HG03469 (cell line): ENCODE measurements around the gene CEBPB.
"Not testable (repeated sequence)": the region's sequence is repeated elsewhere in the genome, so short reads cannot be mapped to it uniquely, and the experiment has no call there.

ENCODE experiments used
- ATAC-seq: cut with Tn5 transposase; IDR thresholded peaks from one replicate; pipeline ENCODE4 v1.9.1; 2021; ENCODE audit warnings: mild to moderate bottlenecking, moderate library complexity, moderate number of reproducible peaks; ENCODE audit not compliant: unreplicated experiment

Gene CEBPB

GRCh38 chr20:50192364-50193198 lies 2.0 kb downstream of the CEBPB start:
- ATAC-seq, result no peak

- no peak for ATAC-seq
Measured at GRCh38 chr20:50193199-50193835, 2.7 kb downstream of the CEBPB start.

GRCh38 chr20:50193836-50194421 lies 3.3 kb downstream of the CEBPB start:
- ATAC-seq, result no peak

- no peak for ATAC-seq
Measured at GRCh38 chr20:50194422-50194830, 3.8 kb downstream of the CEBPB start.

- no peak for ATAC-seq
Measured at GRCh38 chr20:50194831-50195523, 4.3 kb downstream of the CEBPB start.

GRCh38 chr20:50195524-50196120 lies 5.0 kb downstream of the CEBPB start:
- no peak for ATAC-seq

- ATAC-seq, result no peak
Measured at GRCh38 chr20:50196248-50196647, 5.6 kb downstream of the CEBPB start.

- no peak for ATAC-seq
Measured at GRCh38 chr20:50196896-50197295, 6.3 kb downstream of the CEBPB start.

- ATAC-seq, result no peak
Measured at GRCh38 chr20:50197463-50198179, 7.0 kb downstream of the CEBPB start.

- no peak for ATAC-seq
Measured at GRCh38 chr20:50198180-50198666, 7.6 kb downstream of the CEBPB start.

- ATAC-seq, result no peak
Measured at GRCh38 chr20:50198716-50199115, 8.1 kb downstream of the CEBPB start.

- no peak for ATAC-seq
Measured at GRCh38 chr20:50199703-50200102, 9.1 kb downstream of the CEBPB start.

- ATAC-seq, result no peak
Measured at GRCh38 chr20:50200482-50201104, 10.0 kb downstream of the CEBPB start.

GRCh38 chr20:50201710-50202109 lies 11.1 kb downstream of the CEBPB start:
- ATAC-seq, result not testable (repeated sequence)

- no peak for ATAC-seq
Measured at GRCh38 chr20:50202677-50203076, 12.0 kb downstream of the CEBPB start.

GRCh38 chr20:50203951-50204937 lies 13.6 kb downstream of the CEBPB start:
- no peak for ATAC-seq

- ATAC-seq, result no peak
Measured at GRCh38 chr20:50207026-50207425, 16.4 kb downstream of the CEBPB start.

GRCh38 chr20:50208085-50208491 lies 17.5 kb downstream of the CEBPB start:
- no peak for ATAC-seq
